Upper lobe of left lung (tissue), 4 donors: ENCODE results near the gene AP5Z1.

Source experiments
- CTCF ChIP-seq, 6 experiments: fragments of 450-650 bp in 4 of 6; fragments of 200-600 bp in 2 of 6; sonication (generic) in 2 of 6; IDR thresholded peaks; one replicate each; pipeline ENCODE4 v1.5.1; 2016 to 2019; ENCODE audit warnings: antibody characterized with exemption in 6 of 6
- EP300 ChIP-seq, 4 donors: sonication (generic); formaldehyde crosslinking; IDR thresholded peaks; one replicate each; pipeline ENCODE4 v1.5.1; 2017; ENCODE audit warnings: antibody characterized with exemption in 4 of 4, control low read depth in 2 of 4
- POLR2A ChIP-seq, 4 donors: fragments of 450-650 bp; IDR thresholded peaks; one replicate each; pipeline ENCODE4 v1.5.1; 2016 to 2017; ENCODE audit warnings: antibody characterized with exemption in 4 of 4, mild to moderate bottlenecking in 2 of 4
- POLR2AphosphoS5 ChIP-seq, 2 donors: sonication (generic); formaldehyde crosslinking; IDR thresholded peaks; one replicate each; pipeline ENCODE4 v1.5.1; 2017; ENCODE audit warnings: antibody characterized with exemption in 2 of 2

GRCh38 chr7:4745265-4745919 lies 30.0 kb upstream of the AP5Z1 start:
- no peak for TF ChIP-seq POLR2A (IDR thresholded peaks at IDR 0.05)
- TF ChIP-seq CTCF (IDR thresholded peaks at IDR 0.05), result no peak
- no peak for TF ChIP-seq EP300 (IDR thresholded peaks at IDR 0.05)
- no peak for TF ChIP-seq POLR2AphosphoS5 (IDR thresholded peaks at IDR 0.05)
